ENCODE data around the gene RHEX. TPM values are rescaled to one million over a fixed set of nuclear protein-coding genes. Genes with fewer than 3 reads are reported as not detected.

RHEX gene
- polyA plus RNA-seq, 1 of the 3 experiments (the other 2 are of a cell fraction), result not detected

- ChIA-PET CTCF (interaction anchor here (1.8 to 5.2 kb wide), 3 partner anchors 11 to 140 kb away, joined by 7 to 24 read pairs (median 16); no protein-coding TSS in a partner anchor), POLR2A (no interaction called here)
- no peak for DNase-seq
Measured at GRCh38 chr1:206116873-206117150, 63.8 kb downstream of the RHEX start.

DNA sequence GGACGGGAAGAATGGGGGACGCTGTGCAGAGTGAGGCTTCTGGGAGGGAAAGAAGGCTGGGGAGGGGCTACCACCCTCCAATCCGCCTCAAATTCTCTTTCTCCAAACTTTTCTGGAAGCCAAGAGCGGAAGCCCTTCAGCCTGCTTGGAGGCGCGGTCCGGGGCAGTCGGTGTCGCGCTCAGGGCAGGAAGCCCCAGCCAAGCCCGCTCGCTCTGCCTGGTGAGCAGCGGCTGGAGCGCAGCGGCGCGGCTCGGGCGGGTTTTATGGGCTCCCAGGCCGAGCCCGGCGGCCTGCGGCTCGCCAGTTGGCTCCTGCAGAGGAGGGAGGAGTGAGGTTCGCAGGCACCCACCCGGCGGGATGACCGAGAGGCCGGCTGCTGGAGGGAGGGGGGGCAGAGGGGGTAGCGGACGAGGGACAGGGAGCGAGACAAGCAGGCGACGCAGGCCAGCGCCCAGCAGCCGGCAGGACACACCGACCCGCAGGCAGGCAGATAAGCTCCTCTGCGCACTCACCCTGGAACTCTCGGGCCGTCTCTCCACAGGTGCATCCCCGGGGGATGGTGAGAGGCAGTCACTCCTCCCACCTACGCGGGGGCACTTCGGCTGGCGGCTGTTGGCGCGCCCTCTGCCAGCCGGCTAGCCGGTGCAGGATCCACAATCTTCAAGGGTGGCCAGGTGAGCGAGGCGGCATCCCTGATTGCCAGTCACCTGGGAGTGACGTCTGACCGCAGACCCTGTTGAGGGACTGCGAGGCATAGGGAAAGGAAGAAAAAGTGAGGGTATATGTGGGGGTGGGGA lies 64.4 kb downstream of the RHEX start, which contains the start of gene AVPR1B:
TSS of gene AVPR1B (minus strand) at position 238 of the 798 bp plus-strand sequence. CDS start 498 bp downstream, outside the sequence.
- H3K27me3 ChIP-seq (ENCODE audit: insufficient read depth), result peaks cover 34% of the 10 kb centered on the region
- no peaks in the 10 kb centered on the region for H3K36me3 ChIP-seq (replicated peaks in 1 of 2; ENCODE audit: control insufficient read depth in 1 of 2, insufficient read depth in 2 of 2, low read length in 1 of 2)
- peak within 1 kb of the TSS; percentile 41 to 57 for H3K4me3 ChIP-seq (ENCODE audit: low read depth in 2 of 2, low read length in 1 of 2)
- H3K4me1 ChIP-seq (ENCODE audit: control insufficient read depth in 1 of 2, insufficient read depth in 2 of 2, low read depth in 1 of 2, low read length in 1 of 2), result peaks cover 0 to 10% of the 10 kb centered on the region in 2 experiments; a peak in 1 of 4 replicates
- CTCF ChIA-PET, result interaction anchor here (0.6 to 5.2 kb wide), 5 partner anchors 12 to 1213 kb away, joined by 3 to 24 read pairs (median 7); no protein-coding TSS in a partner anchor
- TF ChIP-seq CTCF (IDR thresholded peaks at IDR 0.05) (0 out of 2 replicates have a peak, but pooled peaks have one; percentile 8), EP300 (IDR thresholded peaks at IDR 0.05; ENCODE audit: borderline replicate concordance in 1 of 2, low read depth in 1 of 2, low read length in 1 of 2) (no peak)
- no peaks in the 10 kb centered on the region for H3K9me2 ChIP-seq
- no peak within 1 kb of the TSS for H3K9ac ChIP-seq
- peak within 1 kb of the TSS; percentile 51; the same call in 1 of the 2 replicates for H2AFZ ChIP-seq (ENCODE audit: low read depth)
- H3K9me3 ChIP-seq, result peaks cover 10% of the 10 kb centered on the region; the same call in 1 of the 2 replicates
- no peaks in the 10 kb centered on the region for H3F3A ChIP-seq (replicated peaks; ENCODE audit: insufficient read depth)
- 10% methylated on average over 15 of the region's 55 CpGs for WGBS (ENCODE audit: low lambda C conversion rate)
- no peak within 1 kb of the TSS for H3K27ac ChIP-seq (ENCODE audit: low read depth in 2 of 2, low read length in 1 of 2)
- peak; percentile 87 for DNase-seq
- H3K4me2 ChIP-seq, result peak within 1 kb of the TSS; percentile 88
- POLR2A ChIA-PET, result no interaction called here
- no peaks in the 10 kb centered on the region for H4K20me1 ChIP-seq (ENCODE audit: insufficient read depth)
- H3K79me2 ChIP-seq (ENCODE audit: insufficient read depth), result no peaks in the 10 kb centered on the region

More at GRCh38 chr1:206116873-206117150, 63.8 kb downstream of the RHEX start:
- H3F3A ChIP-seq (replicated peaks; ENCODE audit: insufficient read depth), result no peaks in the 10 kb centered on the region
- no peaks in the 10 kb centered on the region for H3K79me2 ChIP-seq (ENCODE audit: insufficient read depth)
- H3K27ac ChIP-seq (ENCODE audit: low read depth in 2 of 2, low read length in 1 of 2), result no peak overlapping the region
- H3K27me3 ChIP-seq (ENCODE audit: insufficient read depth), result peaks cover 35% of the 10 kb centered on the region
- H3K9me2 ChIP-seq, result no peaks in the 10 kb centered on the region
- 54% methylated on average over 5 of the region's 5 CpGs for WGBS (ENCODE audit: low lambda C conversion rate)
- H4K20me1 ChIP-seq (ENCODE audit: insufficient read depth), result no peaks in the 10 kb centered on the region
- H3K9ac ChIP-seq, result no peak overlapping the region
- peak overlapping the region; percentile 41 to 57 for H3K4me3 ChIP-seq (ENCODE audit: low read depth in 2 of 2, low read length in 1 of 2)
- TF ChIP-seq SMC3 (IDR thresholded peaks at IDR 0.05; ENCODE audit: low read depth, low read length), result no peak
- TF ChIP-seq JUND (IDR thresholded peaks at IDR 0.05), result no peak
- TF ChIP-seq PBX3 (IDR thresholded peaks at IDR 0.05), result no peak
- no peak for TF ChIP-seq RXRA (IDR thresholded peaks at IDR 0.05; ENCODE audit: borderline replicate concordance, low read depth)
- TF ChIP-seq TEAD4 (IDR thresholded peaks at IDR 0.05; ENCODE audit: borderline replicate concordance, insufficient read depth), result no peak
- no peak for TF ChIP-seq RAD21 (IDR thresholded peaks at IDR 0.05; ENCODE audit: low read length)
- peaks cover 0 to 10% of the 10 kb centered on the region in 2 experiments; a peak in 1 of 4 replicates for H3K4me1 ChIP-seq (ENCODE audit: control insufficient read depth in 1 of 2, insufficient read depth in 2 of 2, low read depth in 1 of 2, low read length in 1 of 2)
- peaks cover 10% of the 10 kb centered on the region; the same call in 1 of the 2 replicates for H3K9me3 ChIP-seq
- no peak overlapping the region for H2AFZ ChIP-seq (ENCODE audit: low read depth)
- no peaks in the 10 kb centered on the region for H3K36me3 ChIP-seq (replicated peaks in 1 of 2; ENCODE audit: control insufficient read depth in 1 of 2, insufficient read depth in 2 of 2, low read length in 1 of 2)
- H3K4me2 ChIP-seq, result peak overlapping the region; percentile 88

Measured in SK-N-SH (cell line).